Measurements from ENCODE around the gene POLR2J.

GRCh38 chr7:102460467-102460866, 18.3 kb downstream of the POLR2J start:
- TF ChIP-seq CTCF (IDR thresholded peaks at IDR 0.05), result no peak
- no peak for TF ChIP-seq POLR2A (IDR thresholded peaks at IDR 0.05)
- TF ChIP-seq POLR2AphosphoS5 (IDR thresholded peaks at IDR 0.05), result no peak

All from prostate gland (tissue), 2 donors.